SK-N-SH (cell line): ENCODE data around the gene EDN2.

Experiments used
- CHD2 ChIP-seq: fragments of 150-350 bp; IDR thresholded peaks from 2 replicates; pipeline ENCODE4 v1.6.1; 2018; ENCODE audit warnings: low read length; ENCODE audit not compliant: partially characterized antibody
- JUND ChIP-seq: IDR thresholded peaks from 2 replicates; pipeline ENCODE4 v1.4.0; 2012
- NRF1 ChIP-seq: IDR thresholded peaks from 2 replicates; pipeline ENCODE4 v1.6.1; 2012; ENCODE audit warnings: low read depth, mild to moderate bottlenecking, low read length
- REST ChIP-seq: IDR thresholded peaks from 2 replicates; pipeline ENCODE4 v1.6.1; 2012; ENCODE audit warnings: mild to moderate bottlenecking, low read depth, low read length, moderate library complexity
- RXRA ChIP-seq: IDR thresholded peaks from 2 replicates; pipeline ENCODE4 v1.4.0; 2012; ENCODE audit warnings: low read depth, mild to moderate bottlenecking, borderline replicate concordance
- TAF1 ChIP-seq: IDR thresholded peaks from 2 replicates; pipeline ENCODE4 v1.6.1; 2012; ENCODE audit warnings: low read depth, mild to moderate bottlenecking, low read length, moderate library complexity, borderline replicate concordance
- TF ChIP-seq, protein P1 (sequence below): IDR thresholded peaks from 2 replicates; pipeline ENCODE4; 2012
- TF ChIP-seq, protein P2 (sequence below): fragments of 200-600 bp; sonication (generic); IDR thresholded peaks from 2 replicates; pipeline ENCODE4 v1.6.1; 2017; ENCODE audit warnings: antibody characterized with exemption, mild to moderate bottlenecking, moderate library complexity

GRCh38 chr1:41518471-41518870 lies 34.0 kb upstream of the EDN2 start:
- TF ChIP-seq, protein P1, sequence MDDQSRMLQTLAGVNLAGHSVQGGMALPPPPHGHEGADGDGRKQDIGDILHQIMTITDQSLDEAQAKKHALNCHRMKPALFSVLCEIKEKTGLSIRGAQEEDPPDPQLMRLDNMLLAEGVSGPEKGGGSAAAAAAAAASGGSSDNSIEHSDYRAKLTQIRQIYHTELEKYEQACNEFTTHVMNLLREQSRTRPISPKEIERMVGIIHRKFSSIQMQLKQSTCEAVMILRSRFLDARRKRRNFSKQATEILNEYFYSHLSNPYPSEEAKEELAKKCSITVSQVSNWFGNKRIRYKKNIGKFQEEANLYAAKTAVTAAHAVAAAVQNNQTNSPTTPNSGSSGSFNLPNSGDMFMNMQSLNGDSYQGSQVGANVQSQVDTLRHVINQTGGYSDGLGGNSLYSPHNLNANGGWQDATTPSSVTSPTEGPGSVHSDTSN: no peak
- TF ChIP-seq, protein P2, sequence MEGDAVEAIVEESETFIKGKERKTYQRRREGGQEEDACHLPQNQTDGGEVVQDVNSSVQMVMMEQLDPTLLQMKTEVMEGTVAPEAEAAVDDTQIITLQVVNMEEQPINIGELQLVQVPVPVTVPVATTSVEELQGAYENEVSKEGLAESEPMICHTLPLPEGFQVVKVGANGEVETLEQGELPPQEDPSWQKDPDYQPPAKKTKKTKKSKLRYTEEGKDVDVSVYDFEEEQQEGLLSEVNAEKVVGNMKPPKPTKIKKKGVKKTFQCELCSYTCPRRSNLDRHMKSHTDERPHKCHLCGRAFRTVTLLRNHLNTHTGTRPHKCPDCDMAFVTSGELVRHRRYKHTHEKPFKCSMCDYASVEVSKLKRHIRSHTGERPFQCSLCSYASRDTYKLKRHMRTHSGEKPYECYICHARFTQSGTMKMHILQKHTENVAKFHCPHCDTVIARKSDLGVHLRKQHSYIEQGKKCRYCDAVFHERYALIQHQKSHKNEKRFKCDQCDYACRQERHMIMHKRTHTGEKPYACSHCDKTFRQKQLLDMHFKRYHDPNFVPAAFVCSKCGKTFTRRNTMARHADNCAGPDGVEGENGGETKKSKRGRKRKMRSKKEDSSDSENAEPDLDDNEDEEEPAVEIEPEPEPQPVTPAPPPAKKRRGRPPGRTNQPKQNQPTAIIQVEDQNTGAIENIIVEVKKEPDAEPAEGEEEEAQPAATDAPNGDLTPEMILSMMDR: no peak
- TF ChIP-seq NRF1: no peak
- TF ChIP-seq JUND: no peak
- no peak for TF ChIP-seq REST
- no peak for TF ChIP-seq CHD2
- no peak for TF ChIP-seq TAF1
- no peak for TF ChIP-seq RXRA
